NCI-H1417 treated with DMSO at 0.1 percent for 48 hours (cell line): ENCODE measurements around the gene CSAG1.
"Not testable (repeated sequence)": the region's sequence is repeated elsewhere in the genome, so short reads cannot be mapped to it uniquely, and the experiment has no call there.

Experiments
- DNase-seq: peaks from one replicate; lab custom pipeline; 2025; lab: John Stamatoyannopoulos, UW

Gene CSAG1

DNA sequence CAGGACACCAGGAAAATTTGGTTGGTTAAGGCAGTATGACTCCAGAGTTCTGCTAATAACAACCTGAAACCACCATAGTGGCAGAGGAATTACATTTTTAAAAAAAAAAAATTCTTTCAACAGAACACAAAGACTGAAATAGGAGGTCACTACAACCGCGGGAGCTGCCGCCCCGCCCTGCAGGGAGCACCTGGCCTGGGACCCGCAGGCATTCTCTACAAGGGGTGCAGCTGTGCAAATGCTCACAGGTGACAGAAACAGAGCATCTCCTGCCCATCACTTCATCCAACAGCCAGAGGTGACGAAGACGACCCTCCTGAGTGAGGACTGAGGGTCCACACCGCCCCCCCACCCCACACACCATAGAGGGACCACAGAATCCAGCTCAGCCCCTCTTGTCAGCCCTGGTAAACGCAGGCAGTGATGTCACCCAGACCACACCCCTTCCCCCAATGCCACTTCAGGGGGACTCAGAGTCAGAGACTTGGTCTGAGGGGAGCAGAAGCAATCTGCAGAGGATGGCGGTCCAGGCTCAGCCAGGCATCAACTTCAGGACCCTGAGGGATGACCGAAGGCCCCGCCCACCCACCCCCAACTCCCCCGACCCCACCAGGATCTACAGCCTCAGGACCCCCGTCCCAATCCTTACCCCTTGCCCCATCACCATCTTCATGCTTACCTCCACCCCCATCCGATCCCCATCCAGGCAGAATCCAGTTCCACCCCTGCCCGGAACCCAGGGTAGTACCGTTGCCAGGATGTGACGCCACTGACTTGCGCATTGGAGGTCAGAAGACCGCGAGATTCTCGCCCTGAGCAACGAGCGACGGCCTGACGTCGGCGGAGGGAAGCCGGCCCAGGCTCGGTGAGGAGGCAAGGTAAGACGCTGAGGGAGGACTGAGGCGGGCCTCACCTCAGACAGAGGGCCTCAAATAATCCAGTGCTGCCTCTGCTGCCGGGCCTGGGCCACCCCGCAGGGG, 35.3 kb downstream of the CSAG1 start, which contains the start of gene MAGEA3:
TSS of gene MAGEA3 (plus strand) at position 843 of the 980 bp plus-strand sequence. CDS start 2,039 bp downstream, outside the sequence.
- DNase-seq: not testable (repeated sequence)

DNA sequence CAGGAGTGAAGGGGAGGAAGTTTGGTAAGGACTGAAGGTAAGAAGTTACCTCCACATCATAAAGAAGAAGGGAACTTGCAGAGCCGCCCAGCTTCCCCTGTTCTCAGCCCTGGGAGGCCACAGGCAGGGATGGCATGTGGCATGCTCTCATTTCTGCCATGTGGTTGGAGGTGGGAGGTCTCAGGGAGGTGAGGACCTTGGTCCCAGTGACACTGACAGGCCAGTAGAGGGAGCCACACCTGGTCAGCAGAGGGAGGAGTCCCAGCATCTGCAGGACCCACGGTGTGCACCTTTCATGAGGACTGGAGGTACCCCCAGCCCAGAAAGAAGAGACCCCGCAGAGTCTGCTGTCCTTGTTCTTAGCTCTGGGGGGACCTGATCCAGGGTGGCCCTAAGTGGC, 52.5 kb downstream of the CSAG1 start:
- DNase-seq: not testable (repeated sequence)
